ENCODE data around the gene SH2D5.

DNA sequence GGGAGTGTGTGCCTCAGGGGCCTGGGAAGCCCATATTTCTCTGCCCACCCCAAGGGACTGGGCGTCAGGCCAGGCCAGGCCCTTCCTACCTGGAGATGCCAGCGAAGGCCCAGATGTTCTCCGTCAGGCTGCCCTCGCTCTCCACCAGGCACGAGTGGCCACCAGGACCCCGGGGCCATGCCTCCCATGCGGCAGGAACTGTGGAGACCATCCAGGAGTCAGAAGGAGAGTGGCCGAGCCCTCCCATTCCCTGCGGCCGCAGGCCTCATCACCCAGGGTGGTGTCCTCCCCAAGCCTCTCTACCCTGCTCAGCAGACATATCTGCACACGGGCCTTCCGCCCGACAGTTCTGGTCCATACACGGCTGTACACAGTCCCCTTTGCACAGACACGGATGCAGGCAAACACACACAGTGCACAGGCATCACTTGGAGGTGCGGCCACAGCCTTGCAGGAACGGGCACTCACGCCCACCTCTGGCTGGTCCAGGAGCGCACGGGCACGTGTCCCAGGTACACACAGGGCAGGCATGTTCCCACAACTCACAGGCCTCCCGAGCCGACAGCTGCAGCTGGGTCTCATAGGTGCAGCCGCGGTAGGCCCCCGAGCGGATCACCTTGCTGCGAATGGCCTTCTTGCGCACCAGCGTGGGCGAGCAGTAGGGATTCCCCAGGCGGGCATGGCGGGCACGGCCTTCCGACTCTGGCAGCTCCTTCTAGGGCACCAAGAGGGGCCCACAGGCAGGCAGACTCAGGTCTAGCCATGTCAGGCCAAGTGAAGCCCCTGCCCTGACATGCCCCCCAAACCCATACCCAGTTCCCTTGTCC, 8.8 kb downstream of the SH2D5 start:
- TF ChIP-seq POLR2A (IDR thresholded peaks at IDR 0.05), result no peak
- no peak for TF ChIP-seq CTCF (IDR thresholded peaks at IDR 0.05)
